ENCODE data around the gene OR51B2.

DNA sequence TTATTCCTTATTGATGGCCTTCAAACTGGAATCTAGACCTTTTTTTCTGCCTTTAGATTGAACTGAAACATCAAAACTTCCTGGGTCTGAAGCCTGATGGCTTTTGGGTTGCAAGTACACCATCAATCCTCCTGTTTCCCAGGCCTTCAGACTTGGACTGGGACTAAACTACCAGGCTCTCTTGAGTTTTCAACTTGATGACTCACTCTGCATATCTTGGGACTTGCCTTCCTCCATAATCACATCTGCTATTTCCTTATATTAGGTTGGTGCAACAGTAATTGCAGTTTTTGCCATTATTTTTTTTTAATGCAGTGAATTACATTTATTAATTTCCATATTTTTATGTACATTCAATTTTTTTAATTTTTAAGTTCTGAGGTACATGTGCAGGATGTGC lies 12.2 kb upstream of the OR51B2 start:
- TF ChIP-seq, protein P1, sequence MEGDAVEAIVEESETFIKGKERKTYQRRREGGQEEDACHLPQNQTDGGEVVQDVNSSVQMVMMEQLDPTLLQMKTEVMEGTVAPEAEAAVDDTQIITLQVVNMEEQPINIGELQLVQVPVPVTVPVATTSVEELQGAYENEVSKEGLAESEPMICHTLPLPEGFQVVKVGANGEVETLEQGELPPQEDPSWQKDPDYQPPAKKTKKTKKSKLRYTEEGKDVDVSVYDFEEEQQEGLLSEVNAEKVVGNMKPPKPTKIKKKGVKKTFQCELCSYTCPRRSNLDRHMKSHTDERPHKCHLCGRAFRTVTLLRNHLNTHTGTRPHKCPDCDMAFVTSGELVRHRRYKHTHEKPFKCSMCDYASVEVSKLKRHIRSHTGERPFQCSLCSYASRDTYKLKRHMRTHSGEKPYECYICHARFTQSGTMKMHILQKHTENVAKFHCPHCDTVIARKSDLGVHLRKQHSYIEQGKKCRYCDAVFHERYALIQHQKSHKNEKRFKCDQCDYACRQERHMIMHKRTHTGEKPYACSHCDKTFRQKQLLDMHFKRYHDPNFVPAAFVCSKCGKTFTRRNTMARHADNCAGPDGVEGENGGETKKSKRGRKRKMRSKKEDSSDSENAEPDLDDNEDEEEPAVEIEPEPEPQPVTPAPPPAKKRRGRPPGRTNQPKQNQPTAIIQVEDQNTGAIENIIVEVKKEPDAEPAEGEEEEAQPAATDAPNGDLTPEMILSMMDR (conservative IDR thresholded peaks at IDR 0.05), result no peak
- no peak for TF ChIP-seq ZFX (IDR thresholded peaks at IDR 0.05)

All from C4-2B (cell line).